K562 (cell line): Measurements from ENCODE around the gene AFG1L. TPM values are rescaled to one million over a fixed set of nuclear protein-coding genes. Genes with fewer than 3 reads are reported as not detected.

Source experiments
- BACH1 ChIP-seq: fragments of 200-800 bp; sonication (Bioruptor generic); IDR thresholded peaks from 2 replicates; pipeline ENCODE4 v1.6.1; 2016; ENCODE audit warnings: missing genetic modification characterization, missing compliant biosample characterization
- EP300 ChIP-seq: IDR thresholded peaks from 2 replicates; pipeline ENCODE4 v1.6.1; 2012; ENCODE audit warnings: low read length, improper control_type of control experiment
- ESRRB ChIP-seq: fragments of 250-450 bp; sonication (Bioruptor Pico); IDR thresholded peaks from 2 replicates; pipeline ENCODE4 v1.5.0; 2020; ENCODE audit warnings: mild to moderate bottlenecking, moderate library complexity, borderline replicate concordance
- ETS2 ChIP-seq: IDR thresholded peaks from 2 replicates; pipeline ENCODE4 v1.6.1; 2016; ENCODE audit warnings: borderline replicate concordance, missing genetic modification characterization, mild to moderate bottlenecking, moderate library complexity, missing compliant biosample characterization; ENCODE audit not compliant: poor library complexity, severe bottlenecking
- OTX1 ChIP-seq: fragments of 450-650 bp; formaldehyde crosslinking; IDR thresholded peaks from 2 replicates; pipeline ENCODE4 v1.4.0; 2022; ENCODE audit warnings: mild to moderate bottlenecking
- POLR2H ChIP-seq: IDR thresholded peaks from 2 replicates; pipeline ENCODE4 v1.6.1; 2016; ENCODE audit warnings: missing genetic modification characterization, low read depth, mild to moderate bottlenecking, control low read depth, missing compliant biosample characterization, moderate library complexity
- POU5F1 ChIP-seq: fragments of 150-350 bp; IDR thresholded peaks from 2 replicates; pipeline ENCODE4 v1.6.1; 2014; ENCODE audit warnings: borderline replicate concordance, low read length, low read depth, mild to moderate bottlenecking; ENCODE audit not compliant: partially characterized antibody
- RUNX1 ChIP-seq: sonication (generic); IDR thresholded peaks from 2 replicates; pipeline ENCODE4 v1.6.1; 2016; ENCODE audit warnings: antibody characterized with exemption, low read depth
- SAFB2 ChIP-seq: fragments of 200-400 bp; formaldehyde crosslinking; IDR thresholded peaks from 2 replicates; pipeline ENCODE4 v1.6.1; 2018; ENCODE audit warnings: borderline replicate concordance, low read length, low read depth, moderate library complexity; ENCODE audit not compliant: severe bottlenecking
- SIRT6 ChIP-seq: IDR thresholded peaks from one replicate; pipeline ENCODE4 v1.6.1; 2012; ENCODE audit warnings: low read depth, mild to moderate bottlenecking, control low read depth, inconsistent platforms, low read length, moderate library complexity
- SMARCB1 ChIP-seq: IDR thresholded peaks from 2 replicates; pipeline ENCODE4 v1.6.1; 2011; ENCODE audit warnings: improper control_type of control experiment, low read depth; ENCODE audit not compliant: insufficient read length
- ZBTB8A ChIP-seq: fragments of 450-650 bp; IDR thresholded peaks from 2 replicates; pipeline ENCODE4 v1.6.1; 2018; ENCODE audit warnings: mild to moderate bottlenecking, moderate library complexity; ENCODE audit not compliant: partially characterized antibody
- ZNF444 ChIP-seq: fragments of 250-450 bp; sonication (Bioruptor Pico); IDR thresholded peaks from 2 replicates; pipeline ENCODE4 v1.4.0; 2020; ENCODE audit warnings: mild to moderate bottlenecking, moderate library complexity
- polyA plus RNA-seq, 8 experiments: library from polyadenylated mRNA; depleted of rRNA in 4 of 8; stranded (reverse) in 5 of 8; unstranded in 3 of 8; fragments of >200 nt; fragmentation: Nextera tagmentation in 2 of 8; fragmentation: Illumina TruSeq in 1 of 8; extraction: Ambion mirVana in 2 of 8; extraction: Trizol in 1 of 8; gene quantifications; 2 replicates each; pipeline versions ENCODE4 v1.2.1 to v1.2.3, GENCODE V29; 2011 to 2014; ENCODE audit warnings: inconsistent platforms in 1 of 8, missing spikeins in 1 of 8
- total RNA-seq, 7 experiments: library from RNA; depleted of rRNA in 6 of 7; stranded (reverse); fragments of >200 nt in 6 of 7; fragmentation: Illumina TruSeq in 2 of 7; extraction: Trizol in 2 of 7; gene quantifications; 2 replicates each; pipeline versions ENCODE4 v1.2.1 to v1.2.3, GENCODE V29; 2011 to 2021; ENCODE audit warnings: low replicate concordance in 1 of 7
- TF ChIP-seq, protein P1 (sequence below): fragments of 450-650 bp; formaldehyde crosslinking; IDR thresholded peaks from 2 replicates; pipeline ENCODE4 v1.4.0; 2020; ENCODE audit warnings: mild to moderate bottlenecking, mixed read lengths
- TF ChIP-seq, protein P2 (sequence below): sonication (generic); formaldehyde crosslinking; IDR thresholded peaks from 2 replicates; pipeline ENCODE4 v1.8.1; 2023; ENCODE audit warnings: mild to moderate bottlenecking, missing genetic modification reagents, moderate library complexity
- TF ChIP-seq, protein P3 (sequence below): fragments of 200-800 bp; sonication (Bioruptor generic); IDR thresholded peaks from 2 replicates; pipeline ENCODE4 v1.6.1; 2016; ENCODE audit warnings: missing genetic modification characterization, missing compliant biosample characterization

Gene AFG1L
- total and polyA plus RNA-seq, 9 of the 15 experiments (the other 6 are each of a cell fraction or from before 2014, with no cell fraction given): 2.2 to 15.5 (median 5.8) TPM

DNA sequence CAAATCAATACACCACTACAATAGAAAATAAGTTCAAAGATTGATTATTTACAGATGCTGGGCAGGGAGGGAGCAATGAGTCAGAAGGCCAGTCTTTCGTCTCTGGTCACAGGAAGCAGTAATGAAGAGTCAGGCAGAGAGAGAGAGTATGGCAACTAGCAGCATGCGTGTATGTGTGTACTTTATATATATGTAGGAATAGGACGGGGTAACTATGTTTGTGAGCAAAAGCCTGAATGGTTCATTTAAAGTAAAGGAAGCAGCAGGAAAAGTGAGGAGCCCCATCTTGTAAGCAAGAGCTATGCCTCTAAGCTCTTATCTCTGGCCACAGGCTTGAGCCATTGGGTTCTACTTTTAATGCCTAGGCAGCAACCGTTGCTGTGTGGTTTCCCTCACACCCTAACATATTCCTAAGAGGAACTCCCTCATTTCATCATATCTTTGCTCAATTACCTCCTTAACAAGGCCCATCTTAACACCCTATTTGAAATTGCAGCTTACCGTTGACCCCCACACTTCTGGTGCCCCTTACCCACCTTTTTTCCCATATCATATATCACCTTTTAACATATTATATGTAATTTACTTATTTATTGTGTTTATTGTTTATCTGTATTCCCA is 66.6 kb downstream of the AFG1L start (continued):
- TF ChIP-seq SAFB2 (no peak), ETS2 (tag) (no peak), ZBTB8A (no peak), POU5F1 (no peak), BACH1 (tag) (0 out of 2 replicates have a peak, but pooled peaks have one; percentile 25), SIRT6 (no peak), SMARCB1 (peak; percentile 91), OTX1 (peak; percentile 63; the same call in 1 of the 2 replicates), ZNF444 (CRISPR knock-in tag) (no peak), RUNX1 (no peak), POLR2H (tag) (peak; percentile 49; the same call in 1 of the 2 replicates), ESRRB (CRISPR knock-in tag) (no peak), EP300 (peak; percentile 95)
- TF ChIP-seq, protein P1, sequence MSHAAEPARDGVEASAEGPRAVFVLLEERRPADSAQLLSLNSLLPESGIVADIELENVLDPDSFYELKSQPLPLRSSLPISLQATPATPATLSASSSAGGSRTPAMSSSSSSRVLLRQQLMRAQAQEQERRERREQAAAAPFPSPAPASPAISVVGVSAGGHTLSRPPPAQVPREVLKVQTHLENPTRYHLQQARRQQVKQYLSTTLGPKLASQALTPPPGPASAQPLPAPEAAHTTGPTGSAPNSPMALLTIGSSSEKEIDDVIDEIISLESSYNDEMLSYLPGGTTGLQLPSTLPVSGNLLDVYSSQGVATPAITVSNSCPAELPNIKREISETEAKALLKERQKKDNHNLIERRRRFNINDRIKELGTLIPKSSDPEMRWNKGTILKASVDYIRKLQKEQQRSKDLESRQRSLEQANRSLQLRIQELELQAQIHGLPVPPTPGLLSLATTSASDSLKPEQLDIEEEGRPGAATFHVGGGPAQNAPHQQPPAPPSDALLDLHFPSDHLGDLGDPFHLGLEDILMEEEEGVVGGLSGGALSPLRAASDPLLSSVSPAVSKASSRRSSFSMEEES (CRISPR knock-in tag): no peak
- TF ChIP-seq, protein P2, sequence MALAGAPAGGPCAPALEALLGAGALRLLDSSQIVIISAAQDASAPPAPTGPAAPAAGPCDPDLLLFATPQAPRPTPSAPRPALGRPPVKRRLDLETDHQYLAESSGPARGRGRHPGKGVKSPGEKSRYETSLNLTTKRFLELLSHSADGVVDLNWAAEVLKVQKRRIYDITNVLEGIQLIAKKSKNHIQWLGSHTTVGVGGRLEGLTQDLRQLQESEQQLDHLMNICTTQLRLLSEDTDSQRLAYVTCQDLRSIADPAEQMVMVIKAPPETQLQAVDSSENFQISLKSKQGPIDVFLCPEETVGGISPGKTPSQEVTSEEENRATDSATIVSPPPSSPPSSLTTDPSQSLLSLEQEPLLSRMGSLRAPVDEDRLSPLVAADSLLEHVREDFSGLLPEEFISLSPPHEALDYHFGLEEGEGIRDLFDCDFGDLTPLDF (CRISPR knock-in tag): no peak
- TF ChIP-seq, protein P3, sequence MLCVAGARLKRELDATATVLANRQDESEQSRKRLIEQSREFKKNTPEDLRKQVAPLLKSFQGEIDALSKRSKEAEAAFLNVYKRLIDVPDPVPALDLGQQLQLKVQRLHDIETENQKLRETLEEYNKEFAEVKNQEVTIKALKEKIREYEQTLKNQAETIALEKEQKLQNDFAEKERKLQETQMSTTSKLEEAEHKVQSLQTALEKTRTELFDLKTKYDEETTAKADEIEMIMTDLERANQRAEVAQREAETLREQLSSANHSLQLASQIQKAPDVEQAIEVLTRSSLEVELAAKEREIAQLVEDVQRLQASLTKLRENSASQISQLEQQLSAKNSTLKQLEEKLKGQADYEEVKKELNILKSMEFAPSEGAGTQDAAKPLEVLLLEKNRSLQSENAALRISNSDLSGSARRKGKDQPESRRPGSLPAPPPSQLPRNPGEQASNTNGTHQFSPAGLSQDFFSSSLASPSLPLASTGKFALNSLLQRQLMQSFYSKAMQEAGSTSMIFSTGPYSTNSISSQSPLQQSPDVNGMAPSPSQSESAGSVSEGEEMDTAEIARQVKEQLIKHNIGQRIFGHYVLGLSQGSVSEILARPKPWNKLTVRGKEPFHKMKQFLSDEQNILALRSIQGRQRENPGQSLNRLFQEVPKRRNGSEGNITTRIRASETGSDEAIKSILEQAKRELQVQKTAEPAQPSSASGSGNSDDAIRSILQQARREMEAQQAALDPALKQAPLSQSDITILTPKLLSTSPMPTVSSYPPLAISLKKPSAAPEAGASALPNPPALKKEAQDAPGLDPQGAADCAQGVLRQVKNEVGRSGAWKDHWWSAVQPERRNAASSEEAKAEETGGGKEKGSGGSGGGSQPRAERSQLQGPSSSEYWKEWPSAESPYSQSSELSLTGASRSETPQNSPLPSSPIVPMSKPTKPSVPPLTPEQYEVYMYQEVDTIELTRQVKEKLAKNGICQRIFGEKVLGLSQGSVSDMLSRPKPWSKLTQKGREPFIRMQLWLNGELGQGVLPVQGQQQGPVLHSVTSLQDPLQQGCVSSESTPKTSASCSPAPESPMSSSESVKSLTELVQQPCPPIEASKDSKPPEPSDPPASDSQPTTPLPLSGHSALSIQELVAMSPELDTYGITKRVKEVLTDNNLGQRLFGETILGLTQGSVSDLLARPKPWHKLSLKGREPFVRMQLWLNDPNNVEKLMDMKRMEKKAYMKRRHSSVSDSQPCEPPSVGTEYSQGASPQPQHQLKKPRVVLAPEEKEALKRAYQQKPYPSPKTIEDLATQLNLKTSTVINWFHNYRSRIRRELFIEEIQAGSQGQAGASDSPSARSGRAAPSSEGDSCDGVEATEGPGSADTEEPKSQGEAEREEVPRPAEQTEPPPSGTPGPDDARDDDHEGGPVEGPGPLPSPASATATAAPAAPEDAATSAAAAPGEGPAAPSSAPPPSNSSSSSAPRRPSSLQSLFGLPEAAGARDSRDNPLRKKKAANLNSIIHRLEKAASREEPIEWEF: peak; percentile 90
